Type B pancreatic cell (in vitro differentiated cells): ENCODE results near the gene SLC6A5. TPM values are rescaled to one million over a fixed set of nuclear protein-coding genes. Genes with fewer than 3 reads are reported as not detected.

ENCODE experiments used
- DNase-seq: peaks from one replicate; pipeline ENCODE4 v3.0.0; 2021; ENCODE audit warnings: mixed read lengths; ENCODE audit not compliant: unreplicated experiment; ENCODE audit errors: extremely low spot score
- H3K27ac Mint-ChIP-seq: 2 replicates; pipeline ENCODE4 v1.8.0; 2021; ENCODE audit warnings: mild to moderate bottlenecking, mixed read lengths
- H3K27me3 Mint-ChIP-seq: 2 replicates; pipeline ENCODE4 v1.8.0; 2021; ENCODE audit warnings: mixed read lengths
- H3K36me3 Mint-ChIP-seq: 2 replicates; pipeline ENCODE4 v1.8.0; 2021; ENCODE audit warnings: mixed read lengths
- H3K4me1 Mint-ChIP-seq: one replicate; pipeline ENCODE4 v1.8.0; 2021; ENCODE audit warnings: mixed read lengths; ENCODE audit not compliant: unreplicated experiment
- H3K4me3 Mint-ChIP-seq: 2 replicates; pipeline ENCODE4 v1.8.0; 2021; ENCODE audit warnings: mild to moderate bottlenecking, mixed read lengths
- H3K9me3 Mint-ChIP-seq: 2 replicates; pipeline ENCODE4 v1.8.0; 2021; ENCODE audit warnings: mixed read lengths
- total RNA-seq: library from RNA; stranded (reverse); gene quantifications from 2 replicates; pipeline ENCODE4 v1.2.1, GENCODE V29; 2021; ENCODE audit warnings: low replicate concordance
- TF ChIP-seq, protein P1 (sequence below): fragments of 200-600 bp; sonication (generic); conservative IDR thresholded peaks from 2 replicates; pipeline ENCODE4 v1.5.0; 2021; ENCODE audit warnings: antibody characterized with exemption, mild to moderate bottlenecking

The SLC6A5 gene
- total RNA-seq, 1 donor from 2014 or later = not detected

DNA sequence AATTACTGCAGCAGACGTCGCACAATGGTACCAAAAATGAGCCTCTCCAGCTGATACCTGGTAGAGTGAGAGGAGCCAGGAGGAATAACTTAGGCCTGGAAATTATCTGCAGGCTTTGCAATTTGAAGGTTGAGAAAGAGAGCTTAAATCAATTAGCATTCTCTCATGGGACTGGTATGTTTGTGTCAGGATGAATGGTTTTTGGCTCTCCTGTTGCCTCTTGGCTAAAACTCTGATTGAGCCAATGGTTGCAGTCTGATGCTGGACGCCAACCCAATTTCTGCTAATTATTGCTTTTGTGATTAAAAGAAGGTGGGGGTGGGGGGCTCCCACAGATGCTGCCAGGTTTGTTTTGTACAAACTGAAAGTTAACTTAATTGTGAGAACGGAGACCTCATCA, 57.5 kb downstream of the SLC6A5 start:
- Mint-ChIP-seq H3K9me3 (no peaks in the 10 kb centered on the region), H3K4me1 (no peaks in the 10 kb centered on the region), H3K27me3 (peaks cover 34% of the 10 kb centered on the region), H3K36me3 (no peaks in the 10 kb centered on the region), H3K27ac (no peak overlapping the region), H3K4me3 (no peak overlapping the region)
- no peak for DNase-seq
- TF ChIP-seq, protein P1, sequence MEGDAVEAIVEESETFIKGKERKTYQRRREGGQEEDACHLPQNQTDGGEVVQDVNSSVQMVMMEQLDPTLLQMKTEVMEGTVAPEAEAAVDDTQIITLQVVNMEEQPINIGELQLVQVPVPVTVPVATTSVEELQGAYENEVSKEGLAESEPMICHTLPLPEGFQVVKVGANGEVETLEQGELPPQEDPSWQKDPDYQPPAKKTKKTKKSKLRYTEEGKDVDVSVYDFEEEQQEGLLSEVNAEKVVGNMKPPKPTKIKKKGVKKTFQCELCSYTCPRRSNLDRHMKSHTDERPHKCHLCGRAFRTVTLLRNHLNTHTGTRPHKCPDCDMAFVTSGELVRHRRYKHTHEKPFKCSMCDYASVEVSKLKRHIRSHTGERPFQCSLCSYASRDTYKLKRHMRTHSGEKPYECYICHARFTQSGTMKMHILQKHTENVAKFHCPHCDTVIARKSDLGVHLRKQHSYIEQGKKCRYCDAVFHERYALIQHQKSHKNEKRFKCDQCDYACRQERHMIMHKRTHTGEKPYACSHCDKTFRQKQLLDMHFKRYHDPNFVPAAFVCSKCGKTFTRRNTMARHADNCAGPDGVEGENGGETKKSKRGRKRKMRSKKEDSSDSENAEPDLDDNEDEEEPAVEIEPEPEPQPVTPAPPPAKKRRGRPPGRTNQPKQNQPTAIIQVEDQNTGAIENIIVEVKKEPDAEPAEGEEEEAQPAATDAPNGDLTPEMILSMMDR = no peak

DNA sequence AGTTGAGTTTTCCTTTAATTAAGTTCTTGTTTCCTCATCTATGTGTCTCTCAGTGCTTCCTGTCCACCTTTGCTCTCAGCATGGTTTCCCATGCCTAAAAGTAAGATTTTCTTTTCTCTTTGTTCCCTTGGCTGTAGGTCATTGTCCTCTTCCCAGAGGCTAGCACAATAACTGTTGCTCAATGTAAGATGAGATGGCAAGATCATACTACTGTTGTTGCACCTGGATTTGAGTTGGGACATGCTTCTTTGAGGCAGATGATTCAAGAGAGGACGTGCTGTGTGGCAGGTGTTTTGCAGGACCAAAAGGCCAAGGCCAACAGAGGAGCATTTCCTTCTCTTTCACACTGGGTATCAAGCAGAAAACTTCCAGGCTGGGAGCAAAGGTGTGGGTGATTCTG, 58.7 kb downstream of the SLC6A5 start:
- Mint-ChIP-seq H3K4me3 (no peak overlapping the region), H3K27me3 (peaks cover 27% of the 10 kb centered on the region), H3K9me3 (no peaks in the 10 kb centered on the region), H3K36me3 (no peaks in the 10 kb centered on the region), H3K4me1 (no peaks in the 10 kb centered on the region), H3K27ac (no peak overlapping the region)
- TF ChIP-seq, protein P1 = no peak
- DNase-seq = no peak

DNA sequence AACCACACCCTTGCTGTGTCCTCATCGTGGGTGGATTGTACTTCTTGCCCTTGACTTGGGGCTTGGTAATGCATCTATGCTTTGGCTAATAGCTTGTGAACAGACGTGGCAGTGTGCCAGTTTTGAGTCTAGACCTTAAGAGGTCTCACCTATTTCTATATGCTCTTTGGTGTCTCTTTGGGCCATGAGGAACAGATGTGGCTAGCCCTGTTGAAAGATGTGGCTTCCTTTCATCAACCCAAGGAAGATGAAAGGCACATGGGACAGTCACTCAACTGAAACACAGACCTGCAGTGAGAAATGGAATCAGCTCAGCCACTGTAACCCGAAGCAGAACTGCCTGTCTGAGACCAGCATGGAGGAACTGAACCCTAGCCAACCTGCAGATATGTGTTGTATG, 62.0 kb downstream of the SLC6A5 start:
- no peak for DNase-seq
- no peak overlapping the region for H3K4me3 Mint-ChIP-seq
- H3K9me3 Mint-ChIP-seq = peaks cover 1% of the 10 kb centered on the region
- H3K27ac Mint-ChIP-seq = no peak overlapping the region
- peaks cover 28% of the 10 kb centered on the region for H3K27me3 Mint-ChIP-seq
- H3K4me1 Mint-ChIP-seq = no peaks in the 10 kb centered on the region
- no peaks in the 10 kb centered on the region for H3K36me3 Mint-ChIP-seq
- TF ChIP-seq, protein P1 = no peak

DNA sequence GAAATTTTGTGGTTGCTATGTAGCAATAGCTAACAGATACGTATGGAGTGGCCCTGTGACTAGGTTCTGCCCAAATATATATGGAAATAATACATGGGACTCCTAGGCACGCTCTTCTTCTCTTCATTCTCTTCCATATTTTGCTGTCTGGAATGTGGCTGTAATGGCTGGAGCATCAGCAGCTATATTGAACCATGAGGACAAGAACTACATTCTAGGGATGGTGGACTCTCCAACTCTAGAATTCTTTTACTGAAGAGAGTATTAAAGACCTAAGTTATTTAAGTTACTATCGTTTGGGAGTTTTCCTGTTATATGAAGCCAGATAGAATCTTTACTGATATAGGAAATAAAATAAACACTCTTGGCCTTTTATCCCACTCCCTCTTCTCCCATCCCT, 62.4 kb downstream of the SLC6A5 start:
- peaks cover 29% of the 10 kb centered on the region for H3K27me3 Mint-ChIP-seq
- no peak overlapping the region for H3K4me3 Mint-ChIP-seq
- DNase-seq = no peak
- no peaks in the 10 kb centered on the region for H3K4me1 Mint-ChIP-seq
- H3K36me3 Mint-ChIP-seq = no peaks in the 10 kb centered on the region
- TF ChIP-seq, protein P1 = no peak
- no peak overlapping the region for H3K27ac Mint-ChIP-seq
- peaks cover 5% of the 10 kb centered on the region for H3K9me3 Mint-ChIP-seq

DNA sequence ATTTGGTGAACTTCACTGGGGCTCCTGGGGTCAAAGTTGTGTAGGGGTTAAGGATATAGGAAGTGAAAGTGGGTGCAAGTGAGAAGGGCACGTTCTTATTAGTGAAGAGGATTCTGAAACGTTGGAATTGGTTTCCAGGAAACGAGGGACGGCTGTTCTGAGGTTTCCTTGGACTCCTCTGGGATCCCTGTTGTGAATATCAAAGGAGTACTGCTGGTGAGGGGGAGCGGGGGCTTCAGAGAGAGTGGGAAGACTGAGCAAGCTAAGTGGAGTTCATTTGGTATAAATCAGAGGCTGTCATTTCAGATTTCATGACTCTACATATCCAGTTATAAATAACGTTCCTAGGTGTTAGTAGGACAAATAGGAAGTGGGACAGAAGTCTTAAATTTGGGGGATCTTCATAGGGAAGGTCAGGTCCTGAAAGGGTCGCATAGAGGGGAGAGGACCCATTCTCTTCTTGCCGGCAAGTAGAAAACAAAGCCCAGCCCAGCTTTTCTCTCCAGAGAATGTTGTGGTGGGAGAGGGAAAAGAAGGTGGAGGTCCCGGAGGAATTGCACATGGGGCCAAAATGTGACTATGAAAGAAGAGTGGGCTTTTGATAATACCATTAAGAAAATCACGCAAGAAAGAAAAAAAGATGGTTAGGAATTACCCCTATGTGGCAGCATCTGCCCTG, 68.9 kb downstream of the SLC6A5 start:
- Mint-ChIP-seq H3K4me1 (peaks cover 25% of the 10 kb centered on the region), H3K27ac (no peak overlapping the region), H3K36me3 (no peaks in the 10 kb centered on the region), H3K9me3 (peaks cover 10% of the 10 kb centered on the region), H3K4me3 (peak overlapping the region; percentile 82), H3K27me3 (peaks cover 80% of the 10 kb centered on the region)
- TF ChIP-seq, protein P1 = no peak
- no peak for DNase-seq
